ENCODE measurements around the gene GTPBP10.

Gene GTPBP10

GRCh38 chr7:90433221-90433620, 86.7 kb downstream of the GTPBP10 start:
- no peak for DNase-seq (ENCODE audit: low read depth in 2 of 2)

All from stimulated activated CD8-positive, alpha-beta memory T cell treated with anti-CD3 and anti-CD28 coated beads, Interleukin-7, amount 100 ng/mL, for 4 hours (primary cell).